H1 (cell line): ENCODE results near the gene LCN15. TPM values are rescaled to one million over a fixed set of nuclear protein-coding genes. Genes with fewer than 3 reads are reported as not detected.

Experiments
- CTCF ChIA-PET: fragments of 300-600 bp; sonication (Branson Sonifier 250); formaldehyde crosslinking; loops from one replicate; lab custom pipeline; 2021; ENCODE audit not compliant: partially characterized antibody; lab: Charles Lee
- POLR2A ChIA-PET: fragments of 300-600 bp; sonication (Branson Sonifier 250); formaldehyde crosslinking; loops from one replicate; lab custom pipeline; 2021; ENCODE audit warnings: inconsistent platforms; ENCODE audit not compliant: partially characterized antibody; lab: Charles Lee
- DNase-seq, 2 experiments: peaks; one replicate each; pipeline versions ENCODE4 v3.0.0 to v3.0.0-alpha.2; 2010 to 2022; ENCODE audit warnings: low spot score in 2 of 2, low read depth in 1 of 2, mixed read lengths in 1 of 2
- FAIRE-seq: peaks from 2 replicates; lab custom pipeline; 2011; peaks lifted over from hg19 to GRCh38; lab: Jason Lieb, UNC
- H2AFZ ChIP-seq: 2 replicates; pipeline ENCODE4 v1.8.1; 2012; ENCODE audit warnings: low read length, inconsistent platforms
- H2AK5ac ChIP-seq: 2 replicates; pipeline ENCODE4 v1.6.1; 2013; ENCODE audit warnings: low read depth, low read length
- H2BK120ac ChIP-seq: replicated peaks from 2 replicates; pipeline ENCODE3; 2013; ENCODE audit warnings: low read depth, low read length, inconsistent platforms
- H2BK12ac ChIP-seq: 2 replicates; pipeline ENCODE4 v1.6.1; 2013; ENCODE audit warnings: low read depth, low read length
- H2BK15ac ChIP-seq: 2 replicates; pipeline ENCODE4 v1.6.1; 2013; ENCODE audit warnings: low read length
- H2BK20ac ChIP-seq: 2 replicates; pipeline ENCODE4 v1.6.1; 2013; ENCODE audit warnings: low read length
- H2BK5ac ChIP-seq: 2 replicates; pipeline ENCODE4 v1.6.1; 2013; ENCODE audit warnings: low read depth, low read length
- H3K14ac ChIP-seq: 2 replicates; pipeline ENCODE4 v1.6.1; 2013; ENCODE audit warnings: inconsistent platforms; ENCODE audit not compliant: insufficient read length
- H3K18ac ChIP-seq: 2 replicates; pipeline ENCODE4 v1.6.1; 2013; ENCODE audit warnings: low read length; ENCODE audit errors: extremely low read depth
- H3K23ac ChIP-seq: 2 replicates; pipeline ENCODE4 v1.6.1; 2013; ENCODE audit warnings: inconsistent platforms; ENCODE audit not compliant: insufficient read length
- H3K23me2 ChIP-seq: 2 replicates; pipeline ENCODE4 v1.6.1; 2013; ENCODE audit warnings: low read depth, low read length
- H3K27ac ChIP-seq: 2 replicates; pipeline ENCODE4 v1.6.1; 2011; ENCODE audit warnings: low read depth, low read length, inconsistent platforms
- H3K27me3 ChIP-seq, 4 experiments: replicated peaks in 1 of 4; 1 replicate in 1 of 4; 2 replicates in 3 of 4; pipeline versions ENCODE4 v1.6.1 to v1.8.1; 2011 to 2013; ENCODE audit warnings: low read length in 3 of 4, mild to moderate bottlenecking in 3 of 4, inconsistent platforms in 2 of 4, mixed read lengths in 2 of 4, moderate library complexity in 1 of 4; ENCODE audit not compliant: control insufficient read depth in 3 of 4, insufficient read depth in 3 of 4; ENCODE audit errors: extremely low read depth in 1 of 4
- H3K36me3 ChIP-seq, 4 experiments: 2 replicates each; pipeline versions ENCODE4 v1.6.1 to v1.8.1; 2011 to 2013; ENCODE audit warnings: mild to moderate bottlenecking in 4 of 4, low read length in 3 of 4, moderate library complexity in 2 of 4, control low read depth in 1 of 4, inconsistent platforms in 1 of 4; ENCODE audit not compliant: insufficient read depth in 4 of 4, control insufficient read depth in 2 of 4
- H3K4ac ChIP-seq: replicated peaks from 2 replicates; pipeline ENCODE3; 2013; ENCODE audit warnings: low read length, low read depth, mixed read lengths, inconsistent platforms; ENCODE audit not compliant: insufficient read length
- H3K4me1 ChIP-seq, 4 experiments: replicated peaks in 1 of 4; 1 replicate in 1 of 4; 2 replicates in 3 of 4; pipeline versions ENCODE4 v1.6.1 to v1.8.1; 2011 to 2013; ENCODE audit warnings: low read length in 3 of 4, inconsistent platforms in 2 of 4, mixed read lengths in 1 of 4; ENCODE audit not compliant: insufficient read depth in 4 of 4, control insufficient read depth in 3 of 4
- H3K4me2 ChIP-seq, 2 experiments: 2 replicates each; pipeline versions ENCODE4 v1.6.1 to v1.8.1; 2011 to 2013; ENCODE audit warnings: low read depth in 2 of 2, low read length in 2 of 2, control low read depth in 1 of 2, inconsistent platforms in 1 of 2, mild to moderate bottlenecking in 1 of 2; ENCODE audit not compliant: insufficient read depth in 1 of 2
- H3K4me3 ChIP-seq, 4 experiments: fragments of 200-600, 300-600 bp in 1 of 4; sonication (generic), shearing (Covaris generic), sonication (Bioruptor Twin) in 1 of 4; 2 replicates each; pipeline versions ENCODE4 v1.5.1 to v1.8.1; 2011 to 2016; ENCODE audit warnings: low read length in 4 of 4, low read depth in 3 of 4, control low read depth in 2 of 4, inconsistent platforms in 2 of 4, mild to moderate bottlenecking in 2 of 4, mixed read lengths in 1 of 4, moderate library complexity in 1 of 4; ENCODE audit not compliant: insufficient read depth in 2 of 4; ENCODE audit errors: extremely low read depth in 1 of 4
- H3K56ac ChIP-seq: replicated peaks from 2 replicates; pipeline ENCODE3; 2013; ENCODE audit warnings: low read depth, mild to moderate bottlenecking, mixed read lengths, low read length, inconsistent platforms; ENCODE audit not compliant: insufficient read length
- H3K79me1 ChIP-seq: 2 replicates; pipeline ENCODE4 v1.6.1; 2013; ENCODE audit warnings: low read depth, low read length, control low read depth
- H3K79me2 ChIP-seq, 2 experiments: 2 replicates each; pipeline versions ENCODE4 v1.6.1 to v1.8.1; 2012 to 2013; ENCODE audit warnings: low read length in 2 of 2, mild to moderate bottlenecking in 2 of 2, inconsistent platforms in 1 of 2; ENCODE audit not compliant: insufficient read depth in 2 of 2, control insufficient read depth in 1 of 2
- H3K9ac ChIP-seq, 4 experiments: replicated peaks in 1 of 4; 1 replicate in 1 of 4; 2 replicates in 3 of 4; pipeline versions ENCODE4 v1.6.1 to v1.8.1; 2011 to 2013; ENCODE audit warnings: low read depth in 3 of 4, low read length in 3 of 4, control low read depth in 2 of 4, mild to moderate bottlenecking in 2 of 4, moderate library complexity in 2 of 4, inconsistent platforms in 1 of 4; ENCODE audit errors: extremely low read depth in 1 of 4
- H3K9me3 ChIP-seq, 2 experiments: 2 replicates each; pipeline versions ENCODE4 v1.6.1 to v1.8.1; 2012 to 2013; ENCODE audit warnings: mild to moderate bottlenecking in 2 of 2, moderate library complexity in 2 of 2, control low read depth in 1 of 2, inconsistent platforms in 1 of 2, low read depth in 1 of 2, low read length in 1 of 2, mixed read lengths in 1 of 2; ENCODE audit not compliant: insufficient read depth in 2 of 2
- H4K20me1 ChIP-seq, 2 experiments: replicated peaks in 1 of 2; 2 replicates each; pipeline versions ENCODE3 to v1.8.1; 2011 to 2013; ENCODE audit warnings: inconsistent platforms in 2 of 2, low read length in 2 of 2, mild to moderate bottlenecking in 1 of 2; ENCODE audit not compliant: insufficient read depth in 2 of 2, control insufficient read depth in 1 of 2
- H4K5ac ChIP-seq: 2 replicates; pipeline ENCODE4 v1.6.1; 2013; ENCODE audit warnings: low read length, low read depth, mixed read lengths, inconsistent platforms; ENCODE audit not compliant: insufficient read length
- H4K8ac ChIP-seq: 2 replicates; pipeline ENCODE4 v1.8.0; 2013; ENCODE audit warnings: mild to moderate bottlenecking, moderate library complexity, low read length, inconsistent platforms; ENCODE audit not compliant: insufficient read depth; ENCODE audit errors: extremely low read depth
- H4K91ac ChIP-seq: replicated peaks from 2 replicates; pipeline ENCODE3; 2013; ENCODE audit warnings: low read length, mixed read lengths, inconsistent platforms; ENCODE audit not compliant: insufficient read length
- CBX5 ChIP-seq: fragments of 300-800, 300-1000 bp; sonication (generic); IDR thresholded peaks from 2 replicates; pipeline ENCODE4 v1.7.1; 2016; ENCODE audit warnings: antibody characterized with exemption, low read length, low read depth
- CHD1 ChIP-seq: IDR thresholded peaks from 2 replicates; pipeline ENCODE4 v1.6.1; 2012; ENCODE audit warnings: low read depth, low read length, improper control_type of control experiment
- KDM1A ChIP-seq: fragments of 200-600, 300-600 bp; sonication (generic); IDR thresholded peaks from 2 replicates; pipeline ENCODE4 v1.7.1; 2016; ENCODE audit warnings: mild to moderate bottlenecking, low read length, borderline replicate concordance
- KDM4A ChIP-seq: IDR thresholded peaks from one replicate; pipeline ENCODE4 v1.7.1; 2012; ENCODE audit warnings: low read depth, mild to moderate bottlenecking, moderate library complexity, low read length, inconsistent platforms; ENCODE audit not compliant: severe bottlenecking
- WGBS, 2 experiments: shearing (Covaris generic) in 1 of 2; methylation state at CpG; one replicate each; pipeline versions ENCODE4 v1.1.6 to v1.1.7; 2013 to 2015; ENCODE audit warnings: low lambda C conversion rate in 2 of 2, mixed read lengths in 2 of 2, inconsistent platforms in 1 of 2, low coverage in 1 of 2, missing lambda C conversion rate in 1 of 2; ENCODE audit not compliant: insufficient replicate concordance in 2 of 2, insufficient coverage in 1 of 2, insufficient read length in 1 of 2; ENCODE audit errors: extremely low coverage in 1 of 2, missing lambda C conversion rate in 1 of 2; 5-methylcytosine and 5-hydroxymethylcytosine counted together
- polyA plus RNA-seq, 7 experiments: library from polyadenylated mRNA; depleted of rRNA in 3 of 7; stranded (reverse) in 5 of 7; unstranded in 2 of 7; fragments of >200 nt in 5 of 7; fragments of 200-250 nt in 2 of 7; gene quantifications; 1 replicate in 5 of 7; 2 replicates in 1 of 7; 4 replicates in 1 of 7; pipeline versions ENCODE4 v1.2.1 to v1.2.3, GENCODE V29; 2011 to 2013; ENCODE audit warnings: missing spikeins in 2 of 7, mixed read lengths in 2 of 7
- total RNA-seq: library from RNA; stranded (reverse); fragmentation: NEBNext Ultra II Directional; extraction: Animal tissue kit (Norgen Biotek cat#: 25700); gene quantifications from 2 replicates; pipeline ENCODE4 v1.2.1, GENCODE V29; 2021

LCN15 gene
- total and polyA plus RNA-seq, 2 of the 8 experiments (the other 6 are each of a cell fraction or from before 2014, with no cell fraction given), result 0.08 to 0.47 TPM

DNA sequence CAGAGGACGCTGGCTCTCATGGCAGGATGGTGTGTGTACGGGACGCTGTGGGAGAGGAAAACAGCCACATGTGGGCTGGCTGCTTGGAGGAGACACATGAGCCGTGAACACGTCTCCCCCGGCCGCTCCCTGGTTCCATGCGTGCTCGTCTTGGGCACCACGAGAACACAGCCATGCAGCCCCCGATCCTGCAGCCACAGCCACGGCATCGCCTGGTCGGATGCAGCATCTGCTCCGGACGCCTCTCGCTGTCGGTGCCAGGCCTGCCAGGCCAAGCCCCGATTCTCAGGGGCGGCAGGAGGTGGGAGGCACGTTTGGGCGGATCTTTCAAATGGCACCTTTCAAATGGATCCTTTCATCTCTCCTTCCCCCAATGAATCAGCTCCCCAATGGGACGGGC lies 24.8 kb downstream of the LCN15 start:
- no peak overlapping the region for H3K4ac ChIP-seq
- no peak overlapping the region for H3K14ac ChIP-seq
- 0 out of 2 replicates have a peak overlapping the region, but pooled peaks have one; percentile 46 for H2BK15ac ChIP-seq
- H2BK5ac ChIP-seq, result no peak overlapping the region
- peaks cover 0 to 20% (median 8%) of the 10 kb centered on the region in 4 experiments; a peak in 6 of 7 replicates for H3K4me1 ChIP-seq
- no peak overlapping the region for H2BK120ac ChIP-seq
- H3K36me3 ChIP-seq, result no peaks in the 10 kb centered on the region
- H3K79me2 ChIP-seq, result no peaks in the 10 kb centered on the region
- H4K5ac ChIP-seq, result no peak overlapping the region
- no peak for FAIRE-seq
- H3K9ac ChIP-seq, result no peak overlapping the region
- H3K56ac ChIP-seq, result no peak overlapping the region
- no peak overlapping the region for H3K23ac ChIP-seq
- no peak overlapping the region for H3K4me3 ChIP-seq
- H2BK12ac ChIP-seq, result 0 out of 2 replicates have a peak overlapping the region, but pooled peaks have one; percentile 14
- no peak overlapping the region for H3K27ac ChIP-seq
- H3K9me3 ChIP-seq, result no peaks in the 10 kb centered on the region; a peak in 1 of 4 replicates
- H3K4me2 ChIP-seq, result no peak overlapping the region
- H2AFZ ChIP-seq, result no peak overlapping the region
- no peaks in the 10 kb centered on the region for H3K79me1 ChIP-seq
- no peak overlapping the region for H2BK20ac ChIP-seq
- no peak overlapping the region for H2AK5ac ChIP-seq
- no peaks in the 10 kb centered on the region for H4K20me1 ChIP-seq
- peaks cover 0 to 4% (median 0%) of the 10 kb centered on the region in 4 experiments; a peak in 3 of 7 replicates for H3K27me3 ChIP-seq
- H4K8ac ChIP-seq, result no peak overlapping the region
- ChIA-PET POLR2A (interaction anchor here (1.3 to 11.7 kb wide), 2 partner anchors 10 to 16 kb away, joined by 3 to 137 read pairs; no protein-coding TSS in a partner anchor), CTCF (interaction anchor here (0.6 to 1.6 kb wide), 3 partner anchors 11 to 394 kb away, joined by 3 to 5 read pairs (median 3); no protein-coding TSS in a partner anchor)
- no peak for DNase-seq
- H3K18ac ChIP-seq, result no peak overlapping the region
- H4K91ac ChIP-seq, result no peak overlapping the region
- no peak for TF ChIP-seq KDM4A
- TF ChIP-seq CBX5, result no peak
- TF ChIP-seq CHD1, result no peak
- TF ChIP-seq KDM1A, result no peak
- TF ChIP-seq, all 59 proteins: peak for 0
- H3K23me2 ChIP-seq, result no peaks in the 10 kb centered on the region; the same call in 1 of the 2 replicates
- 94% methylated on average over 22 of the region's 23 CpGs; no CpG with 5 or more reads in 1 of the 2 experiments for WGBS, 2 experiments
